ENCODE measurements around the gene SORCS2.

GRCh38 chr4:7239101-7239820 is 46.9 kb downstream of the SORCS2 start:
- TF ChIP-seq POLR2A (IDR thresholded peaks at IDR 0.05) = no peak
- TF ChIP-seq CTCF (IDR thresholded peaks at IDR 0.05 in 4 of 5, conservative IDR thresholded peaks at IDR 0.05 in 1 of 5) = no peak

Measured in gastrocnemius medialis (tissue), 4 donors.